NAMALWA (cell line): ENCODE measurements around the gene TRA2A.
"Not testable (repeated sequence)": the region's sequence is repeated elsewhere in the genome, so short reads cannot be mapped to it uniquely, and the experiment has no call there.

Experiments used
- DNase-seq: peaks from one replicate; pipeline ENCODE4 v3.0.0-alpha.2; 2015; ENCODE audit warnings: low spot score

Gene TRA2A

DNA sequence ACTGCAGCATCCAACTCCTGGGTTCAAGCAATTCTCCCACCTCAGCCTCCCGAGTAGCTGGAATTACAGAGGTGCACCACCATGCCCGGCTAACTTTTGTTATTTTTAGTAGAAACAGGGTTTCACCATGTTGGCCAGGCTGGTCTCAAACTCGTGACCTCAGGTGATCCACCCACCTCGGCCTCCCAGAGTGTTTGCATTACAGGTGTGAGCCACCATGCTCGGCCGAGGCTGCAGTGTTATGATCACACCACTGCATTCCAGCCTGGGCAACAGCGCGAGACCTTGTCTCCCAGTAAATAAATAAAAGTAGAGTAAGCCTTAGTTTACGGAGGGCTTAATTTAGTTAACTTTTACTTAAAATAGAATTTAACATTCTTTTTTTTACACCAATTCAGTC is 37.8 kb downstream of the TRA2A start:
- no peak for DNase-seq

DNA sequence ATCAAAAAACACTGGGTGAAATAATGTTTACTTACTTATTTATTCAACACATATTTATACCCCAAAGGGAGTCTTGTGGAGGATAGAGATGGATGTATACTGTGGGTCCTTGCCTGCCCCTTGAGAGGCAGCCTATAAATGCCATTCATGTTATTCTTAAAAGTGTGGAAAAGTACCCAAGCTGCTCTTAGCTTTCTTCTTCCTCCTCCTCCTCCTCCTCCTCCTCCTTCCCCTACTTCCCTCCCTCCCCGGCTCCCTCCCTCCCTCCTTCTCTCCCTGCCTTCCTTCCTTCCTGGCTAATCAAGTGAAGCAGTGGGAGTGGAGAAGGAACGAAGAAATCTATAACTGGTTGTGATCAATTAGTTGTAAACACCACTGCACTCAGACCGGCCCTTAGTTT is 40.3 kb downstream of the TRA2A start:
- no peak for DNase-seq

DNA sequence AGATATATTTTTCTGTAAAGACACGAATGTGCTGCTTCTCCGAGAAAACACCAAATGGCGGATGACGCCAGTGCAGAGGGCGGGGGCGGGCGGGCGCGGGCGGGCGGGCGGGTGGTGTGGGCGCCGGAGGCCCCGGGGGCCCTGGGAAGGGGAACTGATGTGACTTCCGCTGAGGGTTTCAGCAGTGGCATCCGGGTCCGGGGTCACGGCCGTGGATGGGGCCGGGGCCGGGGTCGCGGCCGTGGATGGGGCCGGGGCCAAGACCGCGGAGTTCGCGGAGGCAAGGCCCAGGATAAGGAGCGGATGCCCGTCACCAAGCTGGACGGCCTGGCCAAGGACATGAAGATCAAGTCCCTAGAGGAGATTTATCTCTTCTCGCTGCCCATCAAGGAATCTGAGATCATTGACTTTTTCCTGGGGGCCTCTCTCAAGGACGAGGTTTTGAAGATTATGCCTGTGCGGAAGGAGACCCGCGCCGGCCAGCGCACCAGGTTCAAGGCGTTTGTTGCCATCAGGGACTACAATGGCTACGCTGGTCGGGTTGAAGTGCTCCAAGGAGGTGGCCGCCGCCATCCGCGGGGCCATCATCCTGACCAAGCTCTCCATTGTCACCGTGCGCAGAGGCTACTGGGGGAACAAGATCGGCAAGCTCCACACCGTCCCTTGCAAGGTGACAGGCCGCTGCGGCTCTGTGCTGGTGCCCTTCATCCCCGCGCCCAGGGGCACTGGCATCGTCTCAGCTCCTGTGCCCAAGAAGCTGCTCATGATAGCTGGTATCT is 41.2 kb downstream of the TRA2A start:
- DNase-seq: peak; percentile 60

DNA sequence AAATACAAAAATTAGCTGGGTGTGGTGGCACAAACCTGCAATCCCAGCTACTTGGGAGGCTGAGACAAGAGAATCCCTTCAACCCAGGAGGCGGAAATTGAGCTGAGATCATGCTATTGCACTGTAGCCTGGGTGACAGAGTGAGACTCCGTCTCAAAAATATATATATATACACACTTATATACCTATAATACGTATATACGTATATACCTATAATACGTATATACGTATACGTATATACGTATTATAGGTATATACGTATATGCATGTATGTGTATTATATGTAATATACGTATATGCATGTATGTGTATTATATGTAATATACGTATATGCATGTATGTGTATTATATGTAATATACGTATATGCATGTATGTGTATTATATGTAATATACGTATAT is 43.1 kb downstream of the TRA2A start:
- not testable (repeated sequence) for DNase-seq

DNA sequence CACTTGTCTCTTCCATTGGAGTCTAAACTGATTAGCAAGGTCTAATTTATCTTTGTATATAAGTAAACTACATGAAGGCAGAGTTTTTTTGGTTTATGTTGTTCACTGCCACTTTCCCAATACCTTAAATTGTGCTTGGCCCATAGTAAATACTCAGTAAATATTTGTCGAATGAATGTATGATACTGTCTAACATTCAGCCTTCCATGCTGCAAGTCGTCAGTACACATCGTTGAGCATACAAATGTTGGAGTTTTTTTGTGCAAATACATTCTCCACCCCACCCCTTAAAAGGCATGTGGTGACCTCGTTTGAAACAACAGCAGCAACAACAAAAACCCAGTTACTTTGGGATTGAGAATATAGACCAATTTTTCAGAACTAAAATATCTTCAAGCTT is 44.1 kb downstream of the TRA2A start:
- no peak for DNase-seq

DNA sequence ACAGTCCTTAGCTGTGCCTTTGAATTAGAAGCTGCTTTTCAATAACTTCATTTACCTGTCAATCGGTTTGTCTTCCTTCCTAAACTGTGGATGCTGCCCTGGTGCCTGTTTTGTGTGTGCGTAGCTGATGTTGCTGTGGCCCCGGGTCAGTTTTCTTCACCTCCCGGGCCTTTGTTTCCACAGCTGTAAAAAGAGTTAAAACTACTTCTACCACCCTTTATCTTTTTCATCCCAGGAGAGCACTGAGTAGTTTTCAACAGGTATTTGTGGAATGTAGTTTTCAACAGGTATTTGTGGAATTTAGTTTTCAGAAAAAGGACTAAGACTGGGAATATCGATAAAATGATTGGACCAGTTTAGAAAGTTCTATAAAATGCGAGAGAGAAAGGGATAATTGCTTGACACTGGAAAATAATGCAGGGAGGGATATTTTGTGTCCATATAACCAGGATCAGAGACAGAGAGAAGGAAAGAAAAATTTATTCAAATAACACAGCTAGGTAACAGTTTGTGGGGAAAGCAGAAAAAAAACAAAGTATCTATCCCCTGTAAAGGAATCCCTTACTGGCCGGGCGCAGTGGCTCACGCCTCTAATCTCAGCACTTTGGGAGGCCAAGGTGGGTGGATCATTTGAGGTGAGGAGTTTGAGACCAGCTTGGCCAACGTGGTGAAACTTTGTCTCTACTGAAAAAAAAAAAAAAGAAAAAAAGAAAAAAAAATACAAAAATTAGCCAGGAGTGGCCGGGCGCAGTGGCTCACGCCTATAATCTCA is 45.6 kb downstream of the TRA2A start:
- DNase-seq: no peak

DNA sequence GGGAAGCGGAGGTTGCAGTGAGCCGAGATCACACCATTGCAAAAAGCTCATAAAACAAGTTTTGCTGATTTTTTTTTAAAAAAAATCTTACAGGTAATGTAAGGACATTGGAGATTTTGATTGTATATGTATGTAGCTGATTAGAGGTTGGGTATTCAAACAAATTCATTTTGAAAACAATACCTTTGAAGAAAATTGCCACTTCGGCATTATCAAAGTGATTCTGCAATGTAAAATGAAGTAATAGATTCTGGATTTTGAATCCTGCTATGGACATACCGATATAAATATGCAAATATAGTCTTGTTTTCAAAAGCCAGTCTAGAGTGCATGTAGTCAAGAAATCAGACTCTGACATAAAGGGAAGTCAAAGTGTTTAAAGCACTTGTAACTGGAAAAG is 49.1 kb downstream of the TRA2A start:
- DNase-seq: no peak

DNA sequence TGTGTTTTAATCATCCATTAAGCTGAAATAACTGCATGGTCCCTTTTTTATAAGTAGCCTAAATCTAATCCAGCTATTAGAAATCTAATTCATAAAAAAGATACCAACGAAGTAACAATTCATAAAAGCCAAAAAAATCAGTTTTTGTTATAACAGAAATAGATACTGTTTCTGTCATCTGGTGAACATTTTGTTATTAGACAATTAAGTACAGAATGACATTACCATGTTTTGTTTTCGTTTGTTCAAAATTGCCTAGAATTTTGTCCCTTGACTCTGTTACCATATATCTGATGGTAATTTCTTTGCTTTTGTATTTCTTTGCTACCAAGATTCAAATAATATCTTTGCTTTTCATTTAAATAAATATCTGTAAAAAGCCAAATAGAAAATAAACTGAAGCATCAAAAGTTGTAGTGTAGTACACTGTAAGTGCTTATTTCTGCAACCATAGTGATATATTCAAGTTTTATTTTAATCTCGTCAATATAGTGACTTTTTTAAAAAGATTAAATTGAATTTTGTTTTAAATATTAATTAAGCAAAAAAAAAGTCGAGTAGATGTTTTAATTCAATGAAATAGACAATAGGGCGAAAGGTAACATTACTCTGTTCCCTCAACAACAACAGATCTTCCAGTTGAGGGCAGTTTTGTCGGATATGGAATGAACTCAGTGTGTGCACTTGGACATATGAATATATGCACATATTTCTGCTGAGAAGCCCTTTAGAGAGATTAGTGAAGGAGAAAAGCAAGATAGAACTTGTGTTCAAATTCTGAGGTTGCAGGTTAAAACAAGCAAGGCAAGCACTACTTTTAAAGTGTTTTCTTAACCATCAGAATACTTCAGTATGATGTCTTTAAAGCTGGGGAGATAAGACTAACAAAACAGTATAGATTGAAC is 53.6 kb downstream of the TRA2A start:
- DNase-seq: no peak

DNA sequence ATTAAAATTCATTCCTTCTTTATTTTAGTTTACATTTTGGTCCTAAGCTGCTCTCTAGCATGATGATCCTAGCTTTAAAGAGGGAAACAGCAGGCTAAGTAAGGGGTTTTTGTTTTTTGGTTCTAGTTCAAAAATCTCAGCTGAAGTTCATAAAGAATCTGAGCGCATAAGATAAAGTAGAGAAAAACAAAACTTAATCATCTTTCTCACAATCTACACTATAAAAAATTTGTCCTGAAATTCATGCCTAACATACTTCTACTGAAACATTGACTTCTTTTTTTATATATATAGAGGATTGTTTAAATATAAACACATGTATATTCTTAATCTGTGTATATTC is 54.7 kb downstream of the TRA2A start:
- no peak for DNase-seq

DNA sequence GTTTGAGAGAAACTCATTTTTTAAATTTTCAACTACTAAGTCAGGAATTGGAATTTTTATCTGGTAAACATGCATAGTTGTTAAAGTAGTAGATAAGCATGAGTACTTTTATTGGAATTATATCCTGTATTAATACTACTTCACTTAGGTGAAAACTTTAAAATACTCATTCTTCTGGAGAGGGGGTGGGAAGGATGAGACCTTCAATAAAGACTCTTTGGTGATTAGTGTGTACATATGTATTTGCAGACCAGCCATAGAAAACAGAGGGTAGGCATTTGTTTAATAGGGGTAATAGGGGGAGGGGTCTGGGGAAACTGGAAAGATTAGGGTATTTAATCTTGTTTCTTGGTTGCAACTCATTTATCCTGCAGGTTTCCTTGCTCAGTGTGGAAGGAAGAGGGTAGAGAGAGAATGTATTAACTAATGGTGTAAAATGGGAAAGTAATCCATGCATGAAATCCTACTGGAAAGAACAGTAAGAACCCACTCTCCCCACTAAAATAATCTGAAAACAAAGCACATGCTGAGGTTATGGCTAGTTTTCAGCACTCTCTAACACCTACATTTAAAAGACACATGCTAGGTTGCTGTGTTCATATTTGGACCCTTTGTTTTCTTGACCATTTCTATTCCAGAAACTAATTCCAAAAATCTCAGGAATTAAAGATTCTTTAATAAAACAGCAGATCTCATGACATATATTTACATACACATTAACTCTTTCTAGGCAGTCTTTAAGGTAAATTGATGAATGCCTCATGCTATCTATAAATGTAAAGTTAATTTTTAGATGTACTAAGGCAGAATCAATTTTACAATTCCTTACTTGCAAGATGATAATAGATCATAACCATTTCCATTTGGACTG is 55.3 kb downstream of the TRA2A start:
- peak; percentile 50 for DNase-seq

DNA sequence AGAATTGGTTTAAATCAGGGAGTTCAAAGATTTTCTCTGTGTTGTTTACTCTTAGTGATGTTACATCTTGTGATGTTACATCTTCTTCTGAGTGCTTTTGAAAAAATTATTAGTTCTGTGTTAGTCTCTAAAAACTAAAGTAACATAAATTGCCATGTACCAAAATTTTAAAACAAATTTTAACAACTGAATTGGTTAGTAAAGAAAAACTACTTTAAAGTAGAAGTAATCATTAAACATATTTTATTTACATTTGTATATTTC is 56.3 kb downstream of the TRA2A start:
- no peak for DNase-seq

DNA sequence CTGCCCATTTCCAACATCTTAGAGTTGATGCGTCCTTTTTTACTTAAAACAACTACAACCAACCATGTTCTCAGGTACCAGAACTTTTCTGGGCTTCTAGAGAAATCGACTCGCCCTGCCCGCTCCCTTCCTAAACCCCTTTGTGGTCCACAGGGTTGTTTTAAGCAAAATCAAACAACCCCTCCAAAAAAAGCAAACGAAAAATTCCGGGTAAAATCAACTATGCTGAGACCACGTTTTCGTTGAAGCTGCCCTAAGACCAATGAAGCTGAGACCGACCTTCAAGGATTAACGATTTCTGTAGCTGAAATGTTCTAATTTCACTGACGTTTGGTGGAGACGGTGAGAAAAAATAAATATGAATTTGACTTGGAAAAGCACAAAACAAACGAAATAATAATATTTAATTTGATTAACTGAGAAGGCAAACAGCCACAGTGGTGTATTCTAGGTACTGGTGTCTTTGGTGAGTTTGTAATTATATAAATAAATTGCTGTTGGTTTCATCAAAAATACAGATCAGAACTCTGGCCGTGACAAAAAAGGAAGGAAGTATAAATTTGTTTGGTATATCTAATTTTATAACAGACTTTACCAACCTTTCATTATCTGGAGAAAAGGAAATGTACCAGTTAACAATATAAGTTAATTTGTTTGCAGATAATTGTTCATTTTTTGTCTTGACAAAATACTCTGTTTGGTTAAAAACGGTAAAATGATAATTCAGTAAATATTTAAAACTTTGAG is 56.8 kb downstream of the TRA2A start:
- DNase-seq: peak; percentile 85

DNA sequence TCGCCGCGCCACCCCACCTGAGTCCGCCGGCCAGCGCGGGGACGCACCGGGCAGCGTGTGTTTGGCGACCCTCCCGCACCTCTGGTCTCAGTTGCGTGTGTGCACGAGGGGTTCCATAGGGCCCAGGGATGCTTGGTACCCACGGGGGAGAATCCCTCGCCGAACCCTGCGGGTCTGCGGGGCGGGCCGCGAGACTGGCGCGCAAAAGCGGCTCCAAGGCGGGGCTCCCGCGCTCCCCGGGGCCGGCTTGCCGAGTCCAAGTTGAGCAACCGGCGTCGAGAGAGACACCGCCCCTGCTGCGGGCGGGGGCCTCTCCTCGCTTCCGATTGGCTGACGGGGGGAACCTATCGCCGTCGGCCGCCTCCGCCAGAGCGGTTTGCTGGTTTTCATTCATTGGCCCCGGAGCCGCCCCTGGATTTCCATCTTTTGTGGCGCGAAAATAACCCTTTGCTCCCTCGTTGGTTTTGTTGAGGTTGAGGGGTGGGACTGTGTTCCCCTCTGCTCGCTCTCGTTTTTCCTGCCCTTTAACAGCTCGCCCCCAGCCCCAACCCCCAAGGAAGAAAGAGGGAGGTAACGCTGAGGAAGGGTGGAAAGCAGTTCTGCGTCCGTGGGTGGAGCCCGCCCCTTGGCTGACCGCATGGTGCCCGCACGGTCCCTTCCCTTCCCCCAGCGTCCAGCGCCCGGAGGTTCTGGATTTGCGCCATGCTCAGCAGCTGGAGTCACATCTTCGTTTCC is 57.5 kb downstream of the TRA2A start:
- DNase-seq: peak; percentile 99

DNA sequence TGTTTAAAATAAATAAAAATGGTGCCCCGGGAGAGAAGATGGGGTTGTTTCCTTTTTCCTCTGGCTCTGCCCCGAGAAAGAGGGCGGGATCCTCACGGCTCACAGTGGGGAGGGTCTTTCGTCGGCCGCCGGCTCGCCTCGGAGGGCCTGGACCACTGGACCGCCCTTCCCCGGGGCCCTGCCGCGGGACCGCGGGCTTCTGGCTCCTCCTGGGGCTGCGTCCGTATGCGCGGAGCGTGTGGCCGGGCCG is 58.0 kb downstream of the TRA2A start:
- no peak for DNase-seq

DNA sequence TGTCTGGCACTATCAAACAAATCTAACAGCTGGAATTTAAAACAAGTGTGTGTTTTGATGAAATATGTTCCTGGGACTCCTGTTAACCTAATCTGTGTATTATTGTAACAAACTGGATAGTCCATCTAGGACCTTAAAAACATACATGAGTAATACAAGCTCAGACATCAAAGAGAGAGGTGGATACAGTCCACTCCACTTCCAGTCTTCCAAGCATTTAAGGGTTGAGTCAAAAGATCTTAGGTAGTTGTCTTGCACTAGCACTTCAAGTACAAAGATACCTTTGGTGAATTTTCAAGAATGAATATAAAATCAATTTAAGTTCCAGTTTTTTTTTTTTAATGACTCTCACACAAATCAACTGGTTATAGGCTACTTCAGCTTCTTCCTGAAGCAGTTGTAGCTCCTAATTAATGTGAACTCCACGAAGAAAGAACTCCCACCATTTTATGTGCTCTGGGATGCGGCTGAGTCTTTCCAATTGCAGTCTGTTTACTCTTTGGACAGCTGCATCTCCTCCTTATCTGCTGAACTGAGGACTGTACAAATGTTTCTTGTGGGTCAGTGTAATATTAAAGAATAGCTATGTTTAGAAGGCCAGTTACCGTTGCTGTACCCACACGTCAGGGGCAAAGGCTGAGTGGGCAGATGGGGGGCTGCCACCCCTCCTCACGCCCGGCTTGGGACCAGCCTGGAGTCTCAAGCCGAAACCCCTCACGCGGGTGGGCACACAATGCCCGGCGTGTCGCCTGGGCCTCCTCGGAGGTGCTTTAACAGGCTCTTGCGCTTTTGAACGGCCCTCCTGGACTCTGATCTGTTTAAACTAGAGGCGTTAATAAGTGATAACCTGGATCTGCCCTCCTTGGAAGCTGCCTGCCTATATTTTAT is 58.6 kb downstream of the TRA2A start:
- DNase-seq: peak; percentile 66

DNA sequence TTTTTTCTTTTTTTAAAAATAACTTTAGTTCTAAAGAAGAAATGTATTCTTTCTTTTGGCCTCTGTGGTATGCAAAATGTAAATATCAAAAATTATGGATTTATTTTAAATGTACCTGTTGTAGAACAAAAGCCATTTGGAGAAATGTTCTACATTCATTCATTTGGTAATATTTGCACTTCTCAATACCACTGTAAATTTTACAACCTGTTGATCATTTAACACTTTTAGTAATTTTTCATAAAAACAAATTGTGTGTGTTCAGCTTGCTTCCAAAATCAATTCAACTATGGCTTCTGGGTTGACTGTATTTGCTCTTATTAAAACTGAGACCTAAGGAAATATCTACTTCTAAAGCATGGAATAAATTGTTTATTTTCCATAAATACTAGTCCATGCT is 59.2 kb downstream of the TRA2A start:
- DNase-seq: no peak

DNA sequence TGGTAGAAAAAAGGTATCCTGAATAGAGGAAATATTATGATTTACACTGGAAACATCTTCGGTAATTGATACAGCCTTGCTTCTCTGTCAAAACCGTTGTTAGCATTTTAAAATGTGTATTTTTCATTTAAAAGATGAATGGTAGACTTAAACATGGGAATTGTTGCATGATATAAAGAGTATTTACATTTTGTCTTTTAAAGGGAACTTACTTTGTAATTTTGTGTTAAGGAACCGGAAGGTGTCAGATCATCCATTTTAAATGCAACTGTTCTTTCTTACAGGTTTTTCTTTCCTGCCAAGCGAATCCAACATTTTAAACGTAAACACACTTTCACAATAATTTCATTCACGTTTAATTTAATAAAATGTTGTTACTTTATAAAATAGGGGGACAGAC is 59.7 kb downstream of the TRA2A start:
- DNase-seq: peak; percentile 70

DNA sequence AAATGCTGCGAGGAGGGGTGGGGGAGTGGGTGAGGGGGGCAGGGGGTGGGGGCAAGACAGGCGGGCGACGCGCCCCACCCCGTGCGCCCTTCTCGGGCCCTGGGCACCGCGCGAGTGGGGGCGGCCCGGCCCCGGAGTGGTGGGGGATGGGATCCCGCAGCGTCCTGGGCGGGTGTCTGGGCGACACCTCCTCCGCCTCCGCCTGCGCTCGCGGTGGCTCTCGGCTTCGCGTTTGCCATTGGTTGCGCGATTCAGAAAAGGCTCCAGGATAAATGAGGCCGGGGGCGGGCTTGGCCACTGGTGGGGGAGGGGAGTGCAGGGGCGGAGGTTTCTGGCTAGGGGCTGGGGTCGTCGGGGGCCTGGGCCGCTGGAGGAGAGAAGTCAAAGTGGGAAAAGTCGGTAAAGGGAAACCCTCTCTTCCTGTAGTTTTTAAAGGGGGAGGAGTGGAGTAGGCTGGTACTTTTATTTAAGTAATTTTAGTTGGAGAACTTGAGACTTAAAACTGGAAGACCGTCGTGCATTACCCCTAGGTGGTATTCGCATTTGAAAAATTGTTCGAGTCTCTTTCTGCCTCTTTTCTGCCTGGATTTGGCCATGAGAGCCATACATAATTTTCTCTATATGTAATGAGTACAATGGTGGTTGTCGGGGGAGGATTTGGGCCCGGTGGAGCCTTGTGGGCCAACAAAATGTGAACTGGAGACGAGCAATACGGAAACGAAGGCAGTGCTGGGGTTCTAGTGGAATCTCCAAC is 60.5 kb downstream of the TRA2A start:
- DNase-seq: peak; percentile 97
